ENCODE measurements around the gene ATP5MC2.
A peak's percentile ranks its signal among the peaks of the same experiment; 100 is the strongest.

Gene ATP5MC2

GRCh38 chr12:53667080-53667479 is 8.8 kb downstream of the ATP5MC2 start:
- no peak for DNase-seq
- in situ Hi-C loops (cut with HindIII; ENCODE audit: low pct_ligation_motif_present, low sequenced_read_pairs), result no loop called here
- no peaks in the 10 kb centered on the region for H3K27me3 ChIP-seq (replicated peaks)
- peaks cover 70% of the 10 kb centered on the region for H3K36me3 ChIP-seq (replicated peaks)
- no peak overlapping the region for H3K4me3 ChIP-seq (ENCODE audit: low read depth, low read length)
- TF ChIP-seq CTCF (IDR thresholded peaks at IDR 0.05; ENCODE audit: low read depth, low read length, missing control alignments), result no peak
- no peak overlapping the region for H3K27ac ChIP-seq

GRCh38 chr12:53664936-53665335 is 10.9 kb downstream of the ATP5MC2 start:
- TF ChIP-seq CTCF (IDR thresholded peaks at IDR 0.05; ENCODE audit: low read depth, low read length, missing control alignments), result no peak
- Histone ChIP-seq H3K36me3 (replicated peaks) (peaks cover 56% of the 10 kb centered on the region), H3K27ac (no peak overlapping the region), H3K4me3 (ENCODE audit: low read depth, low read length) (no peak overlapping the region), H3K27me3 (replicated peaks) (no peaks in the 10 kb centered on the region)
- DNase-seq, result no peak
- in situ Hi-C loops (cut with HindIII; ENCODE audit: low pct_ligation_motif_present, low sequenced_read_pairs), result no loop called here

- in situ Hi-C loops (cut with HindIII; ENCODE audit: low pct_ligation_motif_present, low sequenced_read_pairs), result no loop called here
- DNase-seq, result no peak
- Histone ChIP-seq H3K27me3 (replicated peaks) (no peaks in the 10 kb centered on the region), H3K27ac (no peak overlapping the region), H3K4me3 (ENCODE audit: low read depth, low read length) (no peak overlapping the region), H3K36me3 (replicated peaks) (peaks cover 48% of the 10 kb centered on the region)
- no peak for TF ChIP-seq CTCF (IDR thresholded peaks at IDR 0.05; ENCODE audit: low read depth, low read length, missing control alignments)
Measured at GRCh38 chr12:53664191-53664590, 11.7 kb downstream of the ATP5MC2 start.

GRCh38 chr12:53660041-53660440 is 15.8 kb downstream of the ATP5MC2 start:
- peak overlapping the region; percentile 73 for H3K27ac ChIP-seq
- no peaks in the 10 kb centered on the region for H3K27me3 ChIP-seq (replicated peaks)
- in situ Hi-C loops (cut with HindIII; ENCODE audit: low pct_ligation_motif_present, low sequenced_read_pairs), result no loop called here
- no peak for TF ChIP-seq CTCF (IDR thresholded peaks at IDR 0.05; ENCODE audit: low read depth, low read length, missing control alignments)
- DNase-seq, result no peak
- no peak overlapping the region for H3K4me3 ChIP-seq (ENCODE audit: low read depth, low read length)
- peaks cover 14% of the 10 kb centered on the region for H3K36me3 ChIP-seq (replicated peaks)

GRCh38 chr12:53659571-53659981 is 16.3 kb downstream of the ATP5MC2 start:
- DNase-seq, result no peak
- in situ Hi-C loops (cut with HindIII; ENCODE audit: low pct_ligation_motif_present, low sequenced_read_pairs), result no loop called here
- H3K27ac ChIP-seq, result peak overlapping the region; percentile 73
- H3K36me3 ChIP-seq (replicated peaks), result peaks cover 10% of the 10 kb centered on the region
- no peak overlapping the region for H3K4me3 ChIP-seq (ENCODE audit: low read depth, low read length)
- TF ChIP-seq CTCF (IDR thresholded peaks at IDR 0.05; ENCODE audit: low read depth, low read length, missing control alignments), result no peak
- H3K27me3 ChIP-seq (replicated peaks), result no peaks in the 10 kb centered on the region

GRCh38 chr12:53659011-53659551 is 16.8 kb downstream of the ATP5MC2 start:
- peaks cover 7% of the 10 kb centered on the region for H3K36me3 ChIP-seq (replicated peaks)
- no peak for TF ChIP-seq CTCF (IDR thresholded peaks at IDR 0.05; ENCODE audit: low read depth, low read length, missing control alignments)
- no peak overlapping the region for H3K4me3 ChIP-seq (ENCODE audit: low read depth, low read length)
- H3K27ac ChIP-seq, result peak overlapping the region; percentile 73
- H3K27me3 ChIP-seq (replicated peaks), result no peaks in the 10 kb centered on the region
- DNase-seq, result peak; percentile 70
- in situ Hi-C loops (cut with HindIII; ENCODE audit: low pct_ligation_motif_present, low sequenced_read_pairs), result no loop called here
